ENCODE results near the gene MEF2C. TPM values are rescaled to one million over a fixed set of nuclear protein-coding genes. Genes with fewer than 3 reads are reported as not detected.

Gene MEF2C
- total and polyA plus RNA-seq, 4 donors: 2.8 to 15.9 (median 10.1) TPM

- 90% methylated on average over 4 of the region's 4 CpGs for WGBS
- Histone ChIP-seq H3K9me3 (ENCODE audit: control insufficient read depth in 4 of 4, low read length in 3 of 4) (no peaks in the 10 kb centered on the region), H3K4me3 (ENCODE audit: low read depth in 1 of 3, low read length in 3 of 3) (no peak overlapping the region), H3K4me1 (ENCODE audit: control insufficient read depth in 4 of 4, insufficient read depth in 4 of 4, low read length in 3 of 4) (peaks cover 0 to 2% (median 0%) of the 10 kb centered on the region in 4 donors), H3K27ac (ENCODE audit: low read depth in 1 of 2, low read length in 2 of 2) (no peak overlapping the region), H3K36me3 (ENCODE audit: control insufficient read depth in 4 of 4, insufficient read depth in 3 of 4, low read depth in 1 of 4, low read length in 3 of 4) (no peaks in the 10 kb centered on the region), H3K9ac (ENCODE audit: low read depth in 1 of 2, low read length in 2 of 2) (no peak overlapping the region), H3K27me3 (ENCODE audit: control insufficient read depth in 4 of 4, insufficient read depth in 4 of 4, low read length in 3 of 4) (no peaks in the 10 kb centered on the region)
- TF ChIP-seq TAF1 (conservative IDR thresholded peaks at IDR 0.05) (no peak), HNF4A (conservative IDR thresholded peaks at IDR 0.05) (no peak), ZBTB33 (IDR thresholded peaks at IDR 0.05) (no peak), CTCF (IDR thresholded peaks at IDR 0.05; ENCODE audit: low read depth, low read length, missing input control) (no peak), HNF4G (IDR thresholded peaks at IDR 0.05) (no peak), EGR1 (IDR thresholded peaks at IDR 0.05; ENCODE audit: low read depth in 2 of 2) (no peak), ATF3 (IDR thresholded peaks at IDR 0.05) (no peak), REST (IDR thresholded peaks at IDR 0.05) (no peak), YY1 (IDR thresholded peaks at IDR 0.05) (no peak)
- DNase-seq (ENCODE audit: low spot score): no peak
Observed at GRCh38 chr5:88776692-88777091, 106.3 kb downstream of the MEF2C start.

- Histone ChIP-seq H3K27me3 (ENCODE audit: control insufficient read depth in 4 of 4, insufficient read depth in 4 of 4, low read length in 3 of 4) (no peaks in the 10 kb centered on the region), H3K4me3 (ENCODE audit: low read depth in 1 of 3, low read length in 3 of 3) (no peak overlapping the region), H3K36me3 (ENCODE audit: control insufficient read depth in 4 of 4, insufficient read depth in 3 of 4, low read depth in 1 of 4, low read length in 3 of 4) (no peaks in the 10 kb centered on the region), H3K4me1 (ENCODE audit: control insufficient read depth in 4 of 4, insufficient read depth in 4 of 4, low read length in 3 of 4) (no peaks in the 10 kb centered on the region), H3K9ac (ENCODE audit: low read depth in 1 of 2, low read length in 2 of 2) (no peak overlapping the region), H3K9me3 (ENCODE audit: control insufficient read depth in 4 of 4, low read length in 3 of 4) (no peaks in the 10 kb centered on the region), H3K27ac (ENCODE audit: low read depth in 1 of 2, low read length in 2 of 2) (no peak overlapping the region)
- no peak for DNase-seq (ENCODE audit: low spot score)
- TF ChIP-seq TAF1 (conservative IDR thresholded peaks at IDR 0.05) (no peak), JUND (IDR thresholded peaks at IDR 0.05) (no peak), EGR1 (IDR thresholded peaks at IDR 0.05; ENCODE audit: low read depth in 2 of 2) (no peak), HNF4G (IDR thresholded peaks at IDR 0.05) (no peak), RXRA (IDR thresholded peaks at IDR 0.05) (no peak), ZBTB33 (IDR thresholded peaks at IDR 0.05) (no peak), REST (IDR thresholded peaks at IDR 0.05) (no peak)
- 89% methylated on average over 5 of the region's 5 CpGs for WGBS
Observed at GRCh38 chr5:88772831-88773230, 110.2 kb downstream of the MEF2C start.
